AG08395 (cell line): Measurements from ENCODE around the gene FKBP4.

Experiments used
- DNase-seq: peaks from one replicate; pipeline ENCODE4 v3.0.0; 2012; ENCODE audit warnings: mixed read lengths, low spot score

FKBP4 gene

GRCh38 chr12:2779281-2779680 is 15.5 kb upstream of the FKBP4 start:
- DNase-seq, result no peak

- DNase-seq, result peak; percentile 80
Measured at GRCh38 chr12:2783936-2784600, 10.7 kb upstream of the FKBP4 start.

GRCh38 chr12:2785017-2785416 is 9.8 kb upstream of the FKBP4 start:
- no peak for DNase-seq

- no peak for DNase-seq
Measured at GRCh38 chr12:2791089-2791488, 3.7 kb upstream of the FKBP4 start.

GRCh38 chr12:2792671-2793500 is 1.9 kb upstream of the FKBP4 start:
- DNase-seq, result no peak

GRCh38 chr12:2793561-2793960 is 1.2 kb upstream of the FKBP4 start:
- DNase-seq, result no peak

- peak; percentile 68 for DNase-seq
Measured at GRCh38 chr12:2794191-2794735, 507 bp upstream of the FKBP4 start.

- DNase-seq, result peak; percentile 89
Measured at GRCh38 chr12:2795291-2796186, 769 bp downstream of the FKBP4 start.

- no peak for DNase-seq
Measured at GRCh38 chr12:2796187-2796666, 1.5 kb downstream of the FKBP4 start.

GRCh38 chr12:2797721-2798418 is 3.1 kb downstream of the FKBP4 start:
- DNase-seq, result no peak

- DNase-seq, result no peak
Measured at GRCh38 chr12:2800046-2800570, 5.3 kb downstream of the FKBP4 start.

GRCh38 chr12:2801044-2801783 is 6.4 kb downstream of the FKBP4 start:
- no peak for DNase-seq

GRCh38 chr12:2803635-2804392 is 9.0 kb downstream of the FKBP4 start:
- DNase-seq, result no peak

GRCh38 chr12:2804393-2805142 is 9.8 kb downstream of the FKBP4 start:
- DNase-seq, result peak; percentile 43

- peak; percentile 20 for DNase-seq
Measured at GRCh38 chr12:2805143-2805520, 10.4 kb downstream of the FKBP4 start.

- DNase-seq, result no peak
Measured at GRCh38 chr12:2806700-2807099, 11.9 kb downstream of the FKBP4 start.

GRCh38 chr12:2811801-2812200 is 17.0 kb downstream of the FKBP4 start:
- no peak for DNase-seq

GRCh38 chr12:2812290-2813213 is 17.8 kb downstream of the FKBP4 start, which contains the start of gene ITFG2:
Gene ITFG2 (plus strand): TSS chr12:2812668. CDS start chr12:2812761, 93 bp downstream.
- DNase-seq, result peak; percentile 98
